NCI-H446 (cell line): ENCODE measurements around the gene KRTAP4-8.
"Not testable (repeated sequence)": the region's sequence is repeated elsewhere in the genome, so short reads cannot be mapped to it uniquely, and the experiment has no call there.

Source experiments
- DNase-seq, 2 experiments: peaks; one replicate each; lab custom pipeline; 2025; lab: John Stamatoyannopoulos, UW

The KRTAP4-8 gene

DNA sequence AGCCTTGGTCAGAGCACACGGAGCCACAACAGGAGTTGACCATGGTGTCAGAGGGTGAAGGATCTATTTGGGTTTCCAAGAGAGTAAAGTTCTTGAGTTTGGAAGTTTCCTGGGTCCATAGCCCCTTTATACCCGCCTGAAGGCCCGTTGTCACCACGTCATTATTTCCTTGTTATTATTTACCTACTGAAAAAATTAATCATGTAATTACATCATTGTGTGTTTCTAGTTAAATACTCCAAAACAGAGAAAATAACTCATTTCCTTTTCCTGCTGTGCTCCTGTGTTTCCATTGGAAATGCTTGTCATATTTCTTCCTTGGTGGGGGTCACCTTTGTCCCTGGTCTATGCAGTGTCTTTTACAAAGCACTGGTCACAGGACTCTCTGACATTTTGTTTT is at the start of gene KRTAP4-8:
TSS of gene KRTAP4-8 (minus strand) at position 101 of the 400 bp plus-strand sequence. CDS start at position 43, 58 bp downstream.
- no peak for DNase-seq

DNA sequence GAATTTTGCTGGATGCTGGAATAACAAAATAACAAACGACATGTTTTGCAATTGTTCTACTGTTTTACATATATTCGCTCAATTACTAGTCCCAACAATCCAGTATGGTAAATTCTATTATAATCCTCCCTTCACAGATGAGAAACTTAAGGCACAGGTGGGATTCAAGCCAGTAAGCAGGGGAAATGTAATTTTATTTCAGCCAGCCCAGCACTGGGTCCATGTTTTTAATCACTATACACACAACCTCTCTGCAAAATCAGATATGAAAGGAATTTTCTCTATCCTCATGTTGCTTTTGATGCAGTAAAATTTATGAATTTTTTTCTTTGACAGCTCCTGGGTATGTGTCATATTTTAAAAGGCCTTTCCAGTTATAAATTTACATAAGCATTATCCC is 47.3 kb upstream of the KRTAP4-8 start:
- DNase-seq: no peak

DNA sequence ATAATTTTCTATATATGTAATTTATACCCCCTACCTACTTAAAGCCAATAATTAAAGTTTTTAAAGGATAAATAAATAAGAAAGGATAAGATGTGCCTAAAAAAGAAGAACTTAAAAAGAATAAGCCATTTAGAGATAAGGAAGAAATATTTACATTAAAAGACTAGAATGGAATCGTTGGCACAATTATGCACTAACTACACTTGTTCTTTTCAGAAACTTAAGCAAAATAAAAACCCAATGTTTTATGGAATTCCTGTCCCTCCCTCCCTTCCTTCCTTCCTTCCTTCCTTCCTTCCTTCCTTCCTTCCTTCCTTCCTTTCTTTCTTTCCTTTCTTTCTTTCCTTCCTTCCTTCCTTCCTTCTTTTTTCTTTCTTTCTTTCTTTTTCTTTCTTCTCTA is 46.9 kb upstream of the KRTAP4-8 start:
- no peak for DNase-seq

DNA sequence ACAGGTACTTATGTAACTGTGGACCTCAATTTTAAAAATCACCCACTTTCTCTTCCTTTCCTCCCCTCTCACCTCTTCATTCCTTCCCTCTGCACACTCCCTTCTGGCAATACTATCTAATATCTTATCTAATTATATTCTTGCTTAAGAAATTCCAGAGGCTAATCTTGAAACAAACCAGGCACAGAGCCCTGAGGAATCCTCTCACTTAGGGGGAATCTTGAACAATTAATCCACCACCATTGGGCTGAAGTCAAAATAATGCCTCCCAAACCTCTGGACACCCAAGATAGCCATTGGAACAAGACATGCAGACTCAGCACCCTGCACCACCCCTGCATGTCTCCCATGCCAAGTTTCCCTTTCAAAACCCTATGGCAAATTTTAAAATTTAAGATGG is 43.4 kb upstream of the KRTAP4-8 start:
- no peak for DNase-seq

DNA sequence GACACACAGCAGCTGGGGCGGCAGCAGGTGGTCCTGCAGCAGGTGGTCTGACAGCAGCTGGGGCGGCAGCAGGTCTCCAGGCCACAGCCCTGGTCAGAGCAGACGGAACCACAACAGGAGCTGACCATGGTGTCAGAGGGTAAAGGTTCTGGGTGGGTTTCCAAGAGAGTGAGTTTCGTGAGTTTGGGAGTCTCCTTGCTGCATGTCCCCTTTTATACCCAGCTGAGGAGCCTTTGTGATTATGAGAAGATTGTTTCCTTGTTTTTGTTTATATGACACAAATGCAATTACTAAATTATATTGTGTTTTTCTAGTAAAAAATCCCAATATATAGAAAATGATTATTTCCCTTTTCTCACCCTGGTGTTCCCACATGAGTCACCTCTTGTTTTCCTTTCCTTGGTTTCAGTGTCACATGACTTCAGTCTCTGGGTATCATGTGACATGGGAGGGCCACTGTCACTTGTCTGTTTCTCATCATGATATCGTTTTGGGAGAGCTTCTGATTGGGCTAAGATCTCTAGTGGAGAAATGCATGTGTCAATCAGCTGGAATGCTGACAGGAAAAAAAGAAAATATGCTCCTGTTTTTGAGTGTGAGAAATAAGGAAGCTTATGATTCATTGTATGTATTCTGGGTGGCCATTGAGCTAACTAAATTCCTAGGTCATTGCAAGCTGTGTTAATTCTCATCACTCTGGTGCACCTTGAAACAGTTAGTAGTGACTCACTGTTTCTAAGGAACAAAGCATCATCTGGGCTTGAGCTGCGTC is 42.6 kb upstream of the KRTAP4-8 start, which contains the start of gene KRTAP4-6:
TSS of gene KRTAP4-6 (minus strand) at position 185 of the 772 bp plus-strand sequence. CDS start at position 128, 57 bp downstream.
- no peak for DNase-seq

DNA sequence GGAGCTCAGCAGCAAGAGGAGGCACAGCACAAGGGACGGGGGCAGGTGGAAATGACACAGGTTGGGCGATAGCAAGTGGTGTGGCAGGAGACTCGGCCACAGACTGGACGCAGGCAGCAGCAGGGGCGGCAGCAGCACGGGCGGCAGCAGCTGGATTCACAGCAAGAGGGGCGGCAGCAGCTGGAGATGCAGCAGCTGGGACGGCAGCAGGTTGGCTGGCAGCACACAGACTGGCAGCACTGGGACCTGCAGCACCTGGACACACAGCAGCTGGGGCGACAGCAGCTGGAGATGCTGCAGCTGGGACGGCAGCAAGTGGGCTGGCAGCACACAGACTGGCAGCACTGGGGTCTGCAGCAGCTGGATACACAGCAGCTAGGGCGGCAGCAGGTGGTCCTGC is 41.9 kb upstream of the KRTAP4-8 start:
- not testable (repeated sequence) for DNase-seq

DNA sequence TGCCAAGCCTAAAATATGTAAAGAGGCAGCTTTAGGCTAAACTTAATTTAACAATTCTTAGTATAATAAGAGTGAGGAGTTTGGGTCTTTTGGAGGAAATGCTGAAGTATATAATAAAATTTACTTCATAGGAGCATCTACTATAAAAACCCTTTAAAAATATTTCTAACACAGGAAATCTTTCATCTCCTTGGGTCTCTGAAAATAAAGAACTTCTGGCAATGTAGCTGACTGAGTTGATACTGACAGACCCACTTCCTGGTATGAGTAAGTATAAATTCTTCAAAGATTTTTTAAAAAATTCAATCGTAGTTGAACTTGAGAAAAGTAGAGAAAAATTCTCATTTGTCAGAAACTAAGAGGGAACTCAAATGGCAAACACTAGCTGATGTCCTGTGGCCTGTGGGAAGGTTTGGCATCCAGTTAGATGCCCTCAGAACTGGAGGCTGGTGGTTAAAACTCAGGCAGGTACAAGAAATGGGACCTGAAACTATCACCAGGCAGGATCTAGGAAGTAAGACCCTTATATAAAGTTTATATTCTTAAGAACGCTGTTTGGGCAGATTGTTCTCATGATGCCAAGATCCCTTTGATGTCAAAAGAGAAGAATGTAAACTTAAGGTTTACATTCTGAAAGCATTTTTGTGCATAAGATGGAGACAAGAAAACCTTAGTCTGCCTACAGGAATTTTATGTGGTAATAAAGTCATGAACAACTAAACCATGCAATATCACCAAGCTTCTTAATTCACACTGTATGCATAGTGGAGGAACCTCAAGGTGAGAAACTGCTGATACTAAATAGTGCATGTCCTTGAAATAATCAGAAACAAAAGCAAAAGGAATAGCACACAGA is 36.2 kb upstream of the KRTAP4-8 start:
- no peak for DNase-seq

DNA sequence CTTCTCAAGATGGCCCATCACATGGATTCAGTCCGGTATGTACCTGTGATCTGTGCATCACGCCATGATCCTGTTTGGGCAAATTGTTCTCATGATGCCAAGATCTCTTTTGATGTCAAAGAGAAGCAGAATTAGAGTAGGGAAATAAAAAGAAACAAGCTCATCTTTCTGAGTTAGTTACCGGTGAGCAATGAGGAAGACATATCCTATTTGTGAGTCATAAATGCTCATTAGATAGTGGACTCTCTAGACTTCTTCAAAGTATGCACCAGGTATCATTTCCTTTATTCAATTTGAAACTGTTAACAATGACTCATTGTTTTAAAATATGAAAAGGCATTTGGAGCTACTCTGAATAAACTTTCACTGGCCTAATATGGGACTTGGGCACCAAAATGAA is 34.0 kb upstream of the KRTAP4-8 start:
- DNase-seq: no peak

DNA sequence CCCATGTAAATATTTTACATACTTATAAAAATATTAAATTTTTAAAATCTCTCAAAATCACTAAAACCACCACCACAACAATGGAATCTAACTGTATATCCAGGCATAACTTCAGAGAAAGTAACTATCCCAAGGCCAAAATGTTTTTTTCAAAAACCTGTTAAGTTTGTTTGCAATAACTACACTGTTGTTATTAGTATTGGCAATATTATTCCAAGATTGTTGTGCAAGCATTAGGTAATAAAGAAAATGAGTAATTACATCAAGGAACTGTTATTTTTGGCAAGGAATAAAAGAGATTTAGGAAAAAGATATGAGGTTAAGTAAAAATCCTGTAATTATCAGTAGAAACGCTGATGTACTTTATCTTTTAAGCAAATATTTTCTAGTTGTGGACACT is 29.4 kb upstream of the KRTAP4-8 start:
- DNase-seq: no peak

DNA sequence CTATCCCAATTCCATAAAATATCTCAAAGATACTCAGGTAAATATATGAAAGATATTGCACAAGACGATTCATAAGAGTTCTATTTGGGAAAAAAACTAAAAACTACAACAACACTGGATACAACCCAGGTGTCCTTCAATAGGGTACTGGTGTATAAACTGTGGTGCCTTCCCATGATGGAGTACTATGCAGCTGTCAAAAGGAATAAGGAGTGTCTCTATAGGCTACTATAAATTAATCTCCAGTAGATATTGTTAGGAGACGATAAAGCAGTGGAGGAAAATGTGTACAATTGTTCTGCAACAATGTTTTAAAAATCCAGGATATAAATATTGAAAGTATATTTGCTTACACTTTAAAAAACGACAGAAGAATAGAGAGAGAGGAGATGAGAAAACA is 28.5 kb upstream of the KRTAP4-8 start:
- no peak for DNase-seq

DNA sequence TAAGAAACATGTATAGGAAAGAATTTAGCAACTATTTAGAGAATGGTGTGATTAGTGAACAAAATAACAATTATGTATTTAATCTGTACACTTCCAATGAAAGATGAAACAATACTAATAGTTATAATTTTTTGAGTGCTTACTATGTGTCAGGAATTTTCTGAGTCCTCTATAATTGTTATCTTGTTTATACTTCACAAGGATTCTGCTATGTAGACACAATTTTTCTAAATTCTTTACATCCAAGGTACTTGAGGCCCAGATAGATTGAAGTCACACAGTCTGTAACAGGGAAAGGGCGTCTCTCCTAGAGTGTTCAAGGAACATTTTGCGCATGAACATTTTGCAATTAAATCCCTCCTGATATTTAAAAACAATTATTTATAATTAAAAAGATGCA is 27.1 kb upstream of the KRTAP4-8 start:
- DNase-seq: no peak

DNA sequence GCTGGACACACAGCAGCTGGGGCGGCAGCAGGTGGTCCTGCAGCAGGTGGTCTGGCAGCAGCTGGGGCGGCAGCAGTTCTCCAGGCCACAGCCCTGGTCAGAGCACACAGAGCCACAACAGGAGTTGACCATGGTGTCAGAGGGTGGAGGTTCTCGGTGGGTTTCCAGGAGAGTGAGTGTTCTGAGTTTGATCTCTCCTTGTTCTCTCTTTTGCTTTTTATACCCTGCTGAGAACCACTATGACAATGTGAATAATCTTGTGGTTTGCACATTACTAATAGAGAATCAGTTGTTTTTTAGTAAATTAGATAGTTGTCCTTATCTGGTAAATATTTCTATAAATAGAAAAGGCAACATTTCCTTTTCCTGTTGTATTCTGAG is 26.0 kb upstream of the KRTAP4-8 start, which contains the start of gene KRTAP4-12:
TSS of gene KRTAP4-12 (minus strand) at position 192 of the 381 bp plus-strand sequence. CDS start at position 132, 60 bp downstream.
- DNase-seq: not testable (repeated sequence)

DNA sequence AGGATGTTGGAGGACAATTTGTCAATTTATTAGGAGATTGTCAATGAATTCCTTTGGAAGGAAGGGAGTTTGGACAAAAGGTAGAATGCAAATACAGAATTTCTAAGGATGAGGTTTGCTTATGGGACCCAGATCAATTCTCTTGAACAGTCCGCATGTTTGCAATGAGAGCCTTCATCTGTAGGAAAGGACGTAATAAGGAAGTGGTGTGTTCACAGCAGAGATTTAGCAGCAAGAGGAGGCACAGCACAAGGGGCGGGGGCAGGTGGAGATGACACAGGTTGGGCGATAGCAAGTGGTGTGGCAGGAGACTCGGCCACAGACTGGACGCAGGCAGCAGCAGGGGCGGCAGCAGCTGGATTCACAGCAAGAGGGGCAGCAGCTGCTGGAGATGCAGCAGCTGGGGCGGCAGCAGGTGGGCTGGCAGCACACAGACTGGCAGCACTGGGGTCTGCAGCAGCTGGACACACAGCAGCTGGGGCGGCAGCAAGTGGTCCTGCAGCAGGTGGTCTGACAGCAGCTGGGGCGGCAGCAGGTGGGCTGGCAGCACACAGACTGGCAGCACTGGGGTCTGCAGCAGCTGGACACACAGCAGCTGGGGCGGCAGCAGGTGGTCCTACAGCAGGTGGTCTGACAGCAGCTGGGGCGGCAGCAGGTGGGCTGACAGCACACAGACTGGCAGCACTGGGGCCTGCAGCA is 25.5 kb upstream of the KRTAP4-8 start:
- DNase-seq: not testable (repeated sequence)

DNA sequence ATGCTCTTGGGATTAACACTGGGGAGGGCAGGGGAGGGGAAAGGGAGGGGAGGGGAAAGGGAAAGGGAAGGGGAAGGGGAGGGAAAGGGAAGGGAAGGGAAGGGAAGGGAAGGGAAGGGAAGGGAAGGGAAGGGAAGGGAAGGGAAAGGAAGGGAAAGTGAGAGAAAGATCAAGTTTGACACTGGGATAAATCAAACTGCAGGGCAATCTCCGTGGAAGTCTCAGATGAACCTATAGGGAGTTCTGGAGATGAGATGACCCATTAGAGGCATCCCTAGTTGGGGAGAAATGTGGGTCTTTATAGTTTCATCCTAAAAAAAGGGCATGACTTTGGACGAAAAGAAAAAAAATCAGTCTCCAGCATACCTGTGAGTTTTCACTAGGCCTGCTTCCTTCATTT is 23.8 kb upstream of the KRTAP4-8 start:
- DNase-seq: no peak

DNA sequence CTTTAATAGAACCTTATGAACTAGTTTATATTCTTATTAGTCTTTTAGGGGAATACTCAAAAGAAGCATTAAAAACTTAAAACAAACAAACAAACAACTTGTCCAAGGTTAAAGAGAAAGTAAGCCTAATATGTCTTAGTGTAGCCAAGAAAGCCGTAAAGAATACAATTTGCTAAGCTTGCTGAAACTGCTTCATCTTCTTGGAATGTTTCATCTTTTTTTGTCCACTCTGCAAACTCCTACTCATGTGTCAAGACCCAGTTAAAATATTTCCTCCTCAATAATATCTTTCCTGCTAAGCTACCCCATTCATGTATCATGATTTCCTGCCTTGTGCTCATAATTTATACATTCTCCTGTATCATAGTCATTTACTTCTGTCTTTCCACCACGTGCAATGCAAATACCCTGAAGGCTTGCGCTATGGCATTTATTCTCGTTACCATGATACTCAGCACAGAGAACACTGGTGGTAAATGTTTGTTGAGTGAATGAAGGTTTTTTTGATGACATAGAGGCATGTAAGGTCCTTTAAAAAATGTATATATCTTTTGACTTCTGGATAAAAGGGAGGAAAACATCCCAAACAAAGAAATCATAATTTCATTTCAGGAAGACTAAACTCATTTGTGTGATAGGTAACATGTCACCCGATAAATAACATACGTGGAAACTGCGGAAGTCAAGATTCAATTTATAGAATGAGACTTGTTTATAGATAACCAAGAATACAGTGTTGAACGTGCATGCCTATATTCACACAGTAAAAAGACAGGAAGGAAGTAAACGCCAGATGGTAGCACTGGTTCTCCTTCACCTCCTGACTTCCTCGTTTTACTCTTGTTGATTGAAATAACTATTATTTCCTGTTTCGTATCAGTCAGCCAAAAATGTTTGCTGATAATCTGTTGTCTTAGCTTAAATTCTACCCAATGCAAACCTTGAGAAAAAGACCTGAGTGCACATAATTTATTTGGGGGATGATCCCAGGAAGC is 22.1 kb upstream of the KRTAP4-8 start:
- DNase-seq: not testable (repeated sequence)

DNA sequence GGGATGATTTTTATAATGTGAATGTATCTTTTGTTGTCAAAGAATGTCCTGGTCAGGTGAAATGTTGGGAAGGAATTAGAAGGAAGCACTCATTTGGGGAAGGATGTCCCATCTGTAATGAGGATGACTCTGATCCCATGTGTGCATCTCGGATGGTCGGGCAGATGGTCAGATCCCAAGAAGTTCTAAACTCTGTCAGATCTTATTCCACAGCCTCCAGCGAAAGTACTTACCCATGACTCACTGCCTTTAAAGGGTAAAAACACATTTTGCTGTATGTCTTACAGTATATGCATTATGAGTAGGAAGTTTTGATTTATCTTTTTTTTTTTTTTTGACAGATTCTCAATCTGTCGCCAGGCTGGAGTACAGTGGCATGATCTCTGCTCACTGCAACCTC is 20.8 kb upstream of the KRTAP4-8 start:
- no peak for DNase-seq

DNA sequence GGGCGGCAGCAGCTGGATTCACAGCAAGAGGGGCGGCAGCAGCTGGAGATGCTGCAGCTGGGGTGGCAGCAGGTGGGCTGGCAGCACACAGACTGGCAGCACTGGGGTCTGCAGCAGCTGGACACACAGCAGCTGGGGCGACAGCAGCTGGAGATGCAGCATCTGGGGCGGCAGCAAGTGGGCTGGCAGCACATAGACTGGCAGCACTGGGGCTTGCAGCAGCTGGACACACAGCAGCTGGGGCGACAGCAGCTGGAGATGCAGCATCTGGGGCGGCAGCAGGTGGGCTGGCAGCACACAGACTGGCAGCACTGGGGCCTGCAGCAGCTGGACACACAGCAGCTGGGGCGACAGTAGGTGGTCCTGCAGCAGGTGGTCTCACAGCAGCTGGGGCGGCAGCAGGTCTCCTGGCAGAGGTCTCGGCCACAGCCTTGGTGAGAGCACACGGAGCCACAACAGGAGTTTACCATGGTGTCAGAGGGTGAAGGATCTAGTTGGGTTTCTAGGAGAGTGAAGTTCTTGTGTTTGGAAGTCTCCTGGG is 20.0 kb upstream of the KRTAP4-8 start, which contains the start of gene KRTAP4-11:
TSS of gene KRTAP4-11 (minus strand) at position 528 of the 541 bp plus-strand sequence. CDS start at position 470, 58 bp downstream.
- not testable (repeated sequence) for DNase-seq

DNA sequence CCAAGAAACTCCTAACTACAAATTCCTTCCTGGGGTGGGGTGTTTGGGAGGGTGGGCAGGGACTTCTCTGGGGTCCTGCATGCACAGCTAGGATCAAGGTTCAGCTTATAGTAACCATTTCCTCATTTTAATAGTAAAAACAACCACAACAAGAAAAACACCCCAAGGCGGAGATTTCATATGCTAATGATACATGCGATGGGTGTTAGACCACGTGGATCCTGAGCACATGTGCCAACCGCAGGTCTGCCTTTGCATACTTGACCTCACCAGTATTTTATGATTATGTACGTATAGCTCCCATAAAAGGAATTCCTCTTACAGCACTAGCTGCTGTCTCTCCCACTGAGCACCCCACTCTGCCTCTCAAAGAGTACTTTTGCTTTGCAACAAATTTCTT is 18.4 kb upstream of the KRTAP4-8 start:
- DNase-seq: no peak

DNA sequence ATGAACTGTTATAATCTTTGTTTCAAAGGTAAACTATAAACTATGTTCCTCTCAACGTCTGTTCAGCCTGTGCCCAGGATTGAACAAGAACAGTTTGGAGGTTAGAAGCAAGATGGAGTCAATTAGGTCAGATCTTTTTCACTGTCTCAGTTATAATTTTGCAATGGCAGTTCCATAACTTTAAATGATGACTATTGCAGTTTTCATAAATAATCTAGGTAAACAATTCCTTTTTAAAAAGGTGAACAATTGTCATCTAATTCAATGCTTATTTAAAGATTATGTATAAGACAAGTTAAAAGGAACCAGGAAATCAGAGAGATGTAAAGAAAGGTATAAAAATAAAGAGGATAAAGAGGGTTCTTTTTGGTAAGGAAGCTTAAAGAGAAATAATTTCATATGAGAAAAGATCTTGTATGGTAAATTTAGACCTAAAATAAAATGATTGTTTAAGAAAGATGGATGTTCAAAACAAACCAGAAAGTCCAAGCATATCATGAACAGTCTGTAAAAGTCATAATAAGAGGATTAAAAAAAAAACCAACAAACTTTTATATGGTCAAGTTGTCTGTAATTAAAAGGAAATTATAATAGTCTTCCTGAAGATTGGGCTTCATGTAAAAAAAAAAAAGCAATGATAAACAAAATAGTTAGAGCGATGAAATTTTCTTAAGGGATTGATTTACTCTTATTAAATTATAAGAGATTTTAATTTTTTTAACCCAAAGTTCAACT is 13.4 kb upstream of the KRTAP4-8 start:
- DNase-seq: no peak
